ENCODE measurements around the gene SSX2B.
"Not testable (repeated sequence)": the region's sequence is repeated elsewhere in the genome, so short reads cannot be mapped to it uniquely, and the experiment has no call there.

- TF ChIP-seq POLR2A, EP300 (IDR thresholded peaks at IDR 0.05): not testable (repeated sequence)
- TF ChIP-seq, protein P1, sequence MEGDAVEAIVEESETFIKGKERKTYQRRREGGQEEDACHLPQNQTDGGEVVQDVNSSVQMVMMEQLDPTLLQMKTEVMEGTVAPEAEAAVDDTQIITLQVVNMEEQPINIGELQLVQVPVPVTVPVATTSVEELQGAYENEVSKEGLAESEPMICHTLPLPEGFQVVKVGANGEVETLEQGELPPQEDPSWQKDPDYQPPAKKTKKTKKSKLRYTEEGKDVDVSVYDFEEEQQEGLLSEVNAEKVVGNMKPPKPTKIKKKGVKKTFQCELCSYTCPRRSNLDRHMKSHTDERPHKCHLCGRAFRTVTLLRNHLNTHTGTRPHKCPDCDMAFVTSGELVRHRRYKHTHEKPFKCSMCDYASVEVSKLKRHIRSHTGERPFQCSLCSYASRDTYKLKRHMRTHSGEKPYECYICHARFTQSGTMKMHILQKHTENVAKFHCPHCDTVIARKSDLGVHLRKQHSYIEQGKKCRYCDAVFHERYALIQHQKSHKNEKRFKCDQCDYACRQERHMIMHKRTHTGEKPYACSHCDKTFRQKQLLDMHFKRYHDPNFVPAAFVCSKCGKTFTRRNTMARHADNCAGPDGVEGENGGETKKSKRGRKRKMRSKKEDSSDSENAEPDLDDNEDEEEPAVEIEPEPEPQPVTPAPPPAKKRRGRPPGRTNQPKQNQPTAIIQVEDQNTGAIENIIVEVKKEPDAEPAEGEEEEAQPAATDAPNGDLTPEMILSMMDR (IDR thresholded peaks at IDR 0.05) = not testable (repeated sequence)
Observed at GRCh38 chrX:52804876-52805275, 53.8 kb downstream of the SSX2B start.
